ENCODE data around the gene DOCK1.
"Not testable (repeated sequence)": the region's sequence is repeated elsewhere in the genome, so short reads cannot be mapped to it uniquely, and the experiment has no call there.

DOCK1 gene

GRCh38 chr10:127296696-127297095, 391.5 kb downstream of the DOCK1 start:
- DNase-seq, result no peak

GRCh38 chr10:127298381-127298780, 393.2 kb downstream of the DOCK1 start:
- no peak for DNase-seq

GRCh38 chr10:127299192-127299591, 394.0 kb downstream of the DOCK1 start:
- not testable (repeated sequence) for DNase-seq

GRCh38 chr10:127299956-127300689, 394.9 kb downstream of the DOCK1 start:
- DNase-seq, result no peak

GRCh38 chr10:127300868-127301321, 395.7 kb downstream of the DOCK1 start:
- DNase-seq, result no peak

GRCh38 chr10:127302343-127302742, 397.1 kb downstream of the DOCK1 start:
- DNase-seq, result no peak

GRCh38 chr10:127303105-127303504, 397.9 kb downstream of the DOCK1 start:
- DNase-seq, result no peak

- no peak for DNase-seq
These were observed 398.5 kb downstream of the DOCK1 start for GRCh38 chr10:127303746-127304145.

- no peak for DNase-seq
These were observed 401.3 kb downstream of the DOCK1 start for GRCh38 chr10:127306479-127306878.

- DNase-seq, result no peak
These were observed 402.1 kb downstream of the DOCK1 start for GRCh38 chr10:127307338-127307737.

- DNase-seq, result no peak
These were observed 402.8 kb downstream of the DOCK1 start for GRCh38 chr10:127308031-127308430.

- not testable (repeated sequence) for DNase-seq
These were observed 404.4 kb downstream of the DOCK1 start for GRCh38 chr10:127309619-127310018.

- no peak for DNase-seq
These were observed 405.2 kb downstream of the DOCK1 start for GRCh38 chr10:127310430-127310829.

GRCh38 chr10:127310923-127311322, 405.7 kb downstream of the DOCK1 start:
- DNase-seq, result no peak

GRCh38 chr10:127313996-127314700, 408.9 kb downstream of the DOCK1 start:
- DNase-seq, result no peak

- DNase-seq, result no peak
These were observed 409.6 kb downstream of the DOCK1 start for GRCh38 chr10:127314797-127315196.

- DNase-seq, result no peak
These were observed 410.7 kb downstream of the DOCK1 start for GRCh38 chr10:127315888-127316287.

GRCh38 chr10:127318396-127318795, 413.2 kb downstream of the DOCK1 start:
- DNase-seq, result no peak

GRCh38 chr10:127319271-127319670, 414.0 kb downstream of the DOCK1 start:
- no peak for DNase-seq

GRCh38 chr10:127319691-127320090, 414.5 kb downstream of the DOCK1 start:
- DNase-seq, result no peak

- no peak for DNase-seq
These were observed 414.9 kb downstream of the DOCK1 start for GRCh38 chr10:127320176-127320575.

- no peak for DNase-seq
These were observed 417.1 kb downstream of the DOCK1 start for GRCh38 chr10:127322286-127322685.

- no peak for DNase-seq
These were observed 420.3 kb downstream of the DOCK1 start for GRCh38 chr10:127325506-127325905.

- no peak for DNase-seq
These were observed 421.7 kb downstream of the DOCK1 start for GRCh38 chr10:127326883-127327282.
